Measurements from ENCODE around the gene C12orf54. TPM values are rescaled to one million over a fixed set of nuclear protein-coding genes. Genes with fewer than 3 reads are reported as not detected.
"Not testable (repeated sequence)": the region's sequence is repeated elsewhere in the genome, so short reads cannot be mapped to it uniquely, and the experiment has no call there.

The C12orf54 gene
- total RNA-seq, 6 experiments from 2014 or later = not detected

DNA sequence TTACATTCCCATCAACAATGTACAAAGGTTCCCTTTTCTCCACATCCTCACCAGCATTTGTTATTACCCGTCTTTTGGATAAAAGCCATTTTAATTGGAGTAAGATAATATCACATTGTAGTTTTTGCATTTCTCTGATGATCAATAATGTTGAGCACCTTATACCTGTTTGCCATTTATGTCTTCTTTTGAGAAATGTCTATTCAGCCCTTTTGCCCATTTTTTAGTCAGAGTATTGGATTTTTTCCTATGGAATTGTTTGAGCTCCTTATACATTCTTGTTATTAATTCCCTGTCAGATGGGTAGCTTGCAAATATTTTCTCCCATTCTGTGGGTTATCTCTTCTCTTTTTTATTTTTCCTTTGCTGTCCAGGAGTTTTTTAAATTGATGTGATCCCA, 32.4 kb downstream of the C12orf54 start:
- no peak for DNase-seq
- no peak overlapping the region for H3K4me3 Mint-ChIP-seq
- no peak overlapping the region for H3K27ac Mint-ChIP-seq
- H3K4me1 Mint-ChIP-seq (ENCODE audit: low read depth) = no peaks in the 10 kb centered on the region
- H3K27me3 Mint-ChIP-seq (ENCODE audit: insufficient read depth) = peaks cover 2% of the 10 kb centered on the region
- TF ChIP-seq, protein P1, sequence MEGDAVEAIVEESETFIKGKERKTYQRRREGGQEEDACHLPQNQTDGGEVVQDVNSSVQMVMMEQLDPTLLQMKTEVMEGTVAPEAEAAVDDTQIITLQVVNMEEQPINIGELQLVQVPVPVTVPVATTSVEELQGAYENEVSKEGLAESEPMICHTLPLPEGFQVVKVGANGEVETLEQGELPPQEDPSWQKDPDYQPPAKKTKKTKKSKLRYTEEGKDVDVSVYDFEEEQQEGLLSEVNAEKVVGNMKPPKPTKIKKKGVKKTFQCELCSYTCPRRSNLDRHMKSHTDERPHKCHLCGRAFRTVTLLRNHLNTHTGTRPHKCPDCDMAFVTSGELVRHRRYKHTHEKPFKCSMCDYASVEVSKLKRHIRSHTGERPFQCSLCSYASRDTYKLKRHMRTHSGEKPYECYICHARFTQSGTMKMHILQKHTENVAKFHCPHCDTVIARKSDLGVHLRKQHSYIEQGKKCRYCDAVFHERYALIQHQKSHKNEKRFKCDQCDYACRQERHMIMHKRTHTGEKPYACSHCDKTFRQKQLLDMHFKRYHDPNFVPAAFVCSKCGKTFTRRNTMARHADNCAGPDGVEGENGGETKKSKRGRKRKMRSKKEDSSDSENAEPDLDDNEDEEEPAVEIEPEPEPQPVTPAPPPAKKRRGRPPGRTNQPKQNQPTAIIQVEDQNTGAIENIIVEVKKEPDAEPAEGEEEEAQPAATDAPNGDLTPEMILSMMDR (IDR thresholded peaks at IDR 0.05) = no peak
- H3K36me3 Mint-ChIP-seq (ENCODE audit: low read depth) = no peaks in the 10 kb centered on the region
- no peaks in the 10 kb centered on the region for H3K9me3 Mint-ChIP-seq

DNA sequence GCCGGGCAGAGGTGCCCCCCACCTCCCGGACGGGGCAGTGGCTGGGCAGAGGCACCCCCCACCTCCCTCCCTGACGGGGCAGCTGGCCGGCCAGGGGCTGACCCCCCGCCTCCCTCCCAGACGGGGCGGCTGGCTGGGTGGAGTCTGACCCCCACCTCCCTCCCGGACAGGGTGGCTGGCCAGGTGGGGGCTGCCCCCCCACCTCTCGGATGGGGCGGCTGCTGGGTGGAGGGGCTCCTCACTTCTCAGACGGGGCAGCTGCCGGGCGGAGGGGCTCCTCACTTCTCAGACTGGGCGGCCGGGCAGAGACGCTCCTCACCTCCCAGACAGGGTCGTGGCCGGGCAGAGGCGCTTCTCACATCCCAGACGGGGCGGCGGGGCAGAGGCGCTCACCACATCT, 38.1 kb downstream of the C12orf54 start:
- H3K4me1 Mint-ChIP-seq (ENCODE audit: low read depth); DNase-seq; H3K27me3 Mint-ChIP-seq (ENCODE audit: insufficient read depth); H3K27ac Mint-ChIP-seq; H3K9me3 Mint-ChIP-seq; H3K36me3 Mint-ChIP-seq (ENCODE audit: low read depth); H3K4me3 Mint-ChIP-seq: not testable (repeated sequence)

DNA sequence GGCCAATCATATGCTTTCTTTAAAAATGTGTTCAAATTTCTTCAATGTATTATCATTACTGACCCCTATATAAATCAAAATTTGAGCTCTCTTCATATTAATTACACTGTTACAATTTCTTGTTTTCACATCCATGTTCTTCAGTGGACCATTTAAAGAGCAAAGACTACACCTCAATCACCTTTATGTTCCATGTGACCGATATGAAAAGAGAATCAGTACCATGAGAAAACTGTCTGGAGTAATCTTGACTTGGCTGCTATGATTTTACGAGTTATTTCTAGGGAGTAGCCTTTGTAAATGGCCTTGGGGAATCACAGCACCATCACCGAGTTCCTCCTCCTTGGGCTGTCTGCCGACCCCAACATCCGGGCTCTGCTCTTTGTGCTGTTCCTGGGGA, 43.0 kb downstream of the C12orf54 start, which contains the start of gene OR8S1:
Gene OR8S1 (plus strand): TSS at position 301 of the 400 bp plus-strand sequence. CDS start 0 bp downstream, at position 301.
- no peak for DNase-seq
- Mint-ChIP-seq H3K36me3 (ENCODE audit: low read depth) (no peaks in the 10 kb centered on the region), H3K9me3 (no peaks in the 10 kb centered on the region), H3K4me3 (no peak within 1 kb of the TSS), H3K27me3 (ENCODE audit: insufficient read depth) (peaks cover 12% of the 10 kb centered on the region), H3K4me1 (ENCODE audit: low read depth) (no peaks in the 10 kb centered on the region), H3K27ac (no peak within 1 kb of the TSS)
- TF ChIP-seq, protein P1 (IDR thresholded peaks at IDR 0.05) = no peak

DNA sequence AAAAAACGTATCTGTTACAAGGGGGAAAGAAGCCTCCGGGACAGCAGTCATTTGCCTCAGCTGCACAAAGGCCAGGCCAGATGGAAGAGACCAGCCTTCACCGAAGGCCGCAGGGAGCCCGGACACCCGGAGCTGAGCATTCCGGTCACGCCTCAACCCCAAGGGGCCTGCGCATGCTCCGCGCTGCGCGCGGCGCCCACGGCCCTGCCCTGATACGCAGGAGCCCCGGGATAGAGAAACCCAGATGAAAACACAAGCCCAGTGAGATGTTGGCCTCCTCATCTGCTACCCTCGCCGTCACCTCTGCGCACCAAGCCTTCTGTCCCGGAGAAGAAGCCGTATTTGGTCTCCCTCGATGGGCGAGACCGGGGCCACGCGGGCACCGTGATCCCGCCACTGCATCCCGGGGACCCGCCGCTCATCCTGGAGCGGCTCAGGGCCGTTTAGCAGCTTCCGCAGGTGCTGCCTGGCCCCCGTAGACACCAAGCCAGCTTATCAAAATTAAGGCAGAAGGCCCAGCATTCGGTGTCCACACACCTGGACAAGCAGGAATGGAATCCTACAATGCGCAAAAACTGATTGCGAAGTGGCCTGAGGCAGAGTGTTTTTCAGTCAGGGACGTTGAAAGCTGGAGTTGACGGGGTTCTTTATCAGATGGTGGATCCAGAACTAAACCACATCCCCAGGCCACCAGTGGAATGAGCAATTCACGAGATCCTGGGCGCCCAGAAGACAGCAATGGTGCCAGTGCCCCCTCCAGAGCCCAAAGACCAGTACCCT, 45.8 kb downstream of the C12orf54 start:
- H3K9me3 Mint-ChIP-seq = no peaks in the 10 kb centered on the region
- DNase-seq = no peak
- TF ChIP-seq, protein P1 (IDR thresholded peaks at IDR 0.05) = no peak
- H3K27me3 Mint-ChIP-seq (ENCODE audit: insufficient read depth) = peaks cover 9% of the 10 kb centered on the region
- no peak overlapping the region for H3K27ac Mint-ChIP-seq
- no peak overlapping the region for H3K4me3 Mint-ChIP-seq
- H3K4me1 Mint-ChIP-seq (ENCODE audit: low read depth) = no peaks in the 10 kb centered on the region
- no peaks in the 10 kb centered on the region for H3K36me3 Mint-ChIP-seq (ENCODE audit: low read depth)

DNA sequence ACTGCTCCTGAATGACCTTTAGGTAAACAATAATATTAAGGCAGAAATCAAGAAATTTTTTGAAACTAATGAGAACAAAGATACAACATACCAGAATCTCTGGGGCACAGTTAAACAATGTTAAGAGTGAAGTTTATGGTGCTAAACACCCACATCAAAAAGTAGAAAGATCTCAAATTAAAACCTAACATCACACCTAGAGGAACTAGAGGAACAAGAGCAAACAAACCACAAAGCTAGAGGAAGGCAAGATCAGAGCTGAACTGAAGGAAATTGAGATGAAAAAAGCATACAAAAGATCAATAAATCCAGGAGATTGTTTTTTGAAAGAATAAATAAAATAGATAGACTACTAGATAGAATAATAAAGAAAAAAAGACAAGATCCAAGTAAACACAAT, 50.3 kb downstream of the C12orf54 start:
- H3K27ac Mint-ChIP-seq = no peak overlapping the region
- no peaks in the 10 kb centered on the region for H3K4me1 Mint-ChIP-seq (ENCODE audit: low read depth)
- DNase-seq = no peak
- no peaks in the 10 kb centered on the region for H3K36me3 Mint-ChIP-seq (ENCODE audit: low read depth)
- TF ChIP-seq, protein P1 (IDR thresholded peaks at IDR 0.05) = no peak
- no peaks in the 10 kb centered on the region for H3K9me3 Mint-ChIP-seq
- peaks cover 4% of the 10 kb centered on the region; the same call in 1 of the 2 replicates for H3K27me3 Mint-ChIP-seq (ENCODE audit: insufficient read depth)
- H3K4me3 Mint-ChIP-seq = no peak overlapping the region

DNA sequence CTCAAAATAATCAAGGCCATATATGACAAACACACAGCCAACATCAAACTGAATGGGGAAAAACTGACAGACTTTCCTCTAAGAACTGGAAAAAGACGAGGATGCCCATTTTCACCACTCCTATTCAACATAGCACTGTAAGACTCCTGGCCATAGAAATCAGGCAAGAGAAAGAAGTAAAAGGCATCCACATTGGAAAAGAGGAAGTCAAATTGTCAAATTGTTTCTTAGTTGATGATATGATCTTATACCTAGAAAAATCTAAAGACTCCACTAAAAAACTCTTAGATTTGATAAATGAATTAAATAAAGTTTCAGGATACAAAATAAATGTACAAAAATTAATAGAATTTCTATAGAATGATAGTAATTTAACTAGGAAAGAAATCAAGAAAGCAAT, 54.3 kb downstream of the C12orf54 start:
- TF ChIP-seq, protein P1 (IDR thresholded peaks at IDR 0.05) = no peak
- no peaks in the 10 kb centered on the region for H3K9me3 Mint-ChIP-seq
- no peak overlapping the region for H3K27ac Mint-ChIP-seq
- no peaks in the 10 kb centered on the region; the same call in 1 of the 2 replicates for H3K27me3 Mint-ChIP-seq (ENCODE audit: insufficient read depth)
- H3K4me3 Mint-ChIP-seq = no peak overlapping the region
- H3K36me3 Mint-ChIP-seq (ENCODE audit: low read depth) = no peaks in the 10 kb centered on the region
- no peak for DNase-seq
- H3K4me1 Mint-ChIP-seq (ENCODE audit: low read depth) = no peaks in the 10 kb centered on the region; the same call in 1 of the 2 replicates
